UCSD-AML1 (cell line): ENCODE results near the gene SACS.
"Not testable (repeated sequence)": the region's sequence is repeated elsewhere in the genome, so short reads cannot be mapped to it uniquely, and the experiment has no call there.

ENCODE experiments used
- DNase-seq: peaks from one replicate; lab custom pipeline; 2025; ENCODE audit not compliant: unreplicated experiment; lab: John Stamatoyannopoulos, UW

Gene SACS

DNA sequence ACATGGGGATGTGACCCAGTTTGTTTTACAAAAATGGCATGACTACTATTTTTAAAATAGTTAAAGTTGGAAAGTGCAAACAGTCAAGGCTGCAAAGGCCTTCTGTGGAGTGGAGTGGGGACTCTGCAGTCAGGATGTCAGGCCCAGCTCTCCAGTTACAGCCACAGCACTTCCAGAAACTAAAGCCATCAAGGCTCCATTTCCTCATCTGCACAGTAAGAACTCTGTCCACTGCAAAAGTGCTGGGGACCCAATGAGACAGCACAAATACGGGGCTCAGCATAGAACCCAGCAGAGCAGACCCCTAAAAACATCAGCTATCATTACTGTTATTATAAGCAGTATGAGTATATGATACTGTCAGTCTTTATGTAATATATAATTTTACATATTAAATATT lies 73.6 kb downstream of the SACS start:
- no peak for DNase-seq

DNA sequence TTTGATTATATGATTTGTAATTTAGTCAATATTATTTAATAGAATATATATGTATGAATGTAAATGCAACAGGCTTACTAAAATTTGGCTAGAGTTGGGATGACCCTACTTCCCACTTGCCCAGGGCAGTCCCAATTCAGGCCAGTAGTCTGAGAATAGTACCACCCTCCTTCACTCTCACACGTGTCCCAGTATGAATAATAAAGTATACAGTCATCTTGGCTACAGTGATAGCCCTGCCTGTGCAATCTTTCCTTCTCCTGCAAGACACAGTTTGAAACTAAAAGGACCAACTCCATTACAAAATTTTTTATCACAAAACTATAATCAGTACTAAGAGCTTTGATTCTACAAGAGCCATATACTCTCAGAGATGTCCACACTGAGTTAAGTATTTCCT lies 76.2 kb downstream of the SACS start:
- DNase-seq: no peak

GRCh38 chr13:23356368-23356767 lies 77.1 kb downstream of the SACS start:
- DNase-seq: no peak

GRCh38 chr13:23354520-23354919 lies 79.0 kb downstream of the SACS start:
- no peak for DNase-seq

DNA sequence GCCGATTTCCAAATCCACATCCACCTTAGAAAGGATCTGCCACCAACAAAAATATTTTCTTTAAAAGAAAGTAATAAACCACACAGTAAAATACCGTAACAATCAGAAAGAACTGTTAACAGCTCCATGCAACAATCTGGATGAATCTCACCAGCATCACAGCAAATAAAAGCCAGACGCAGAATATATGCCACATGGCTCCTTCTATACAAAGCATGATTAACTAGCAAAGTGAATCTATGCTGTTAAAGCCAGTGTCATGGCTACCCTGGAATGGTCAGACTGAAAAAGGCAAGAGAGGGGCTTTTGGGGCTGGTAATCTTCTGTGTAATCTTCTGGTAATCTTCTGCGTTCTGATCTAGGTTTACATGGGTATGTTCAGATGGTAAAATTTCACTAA lies 81.3 kb downstream of the SACS start:
- no peak for DNase-seq

DNA sequence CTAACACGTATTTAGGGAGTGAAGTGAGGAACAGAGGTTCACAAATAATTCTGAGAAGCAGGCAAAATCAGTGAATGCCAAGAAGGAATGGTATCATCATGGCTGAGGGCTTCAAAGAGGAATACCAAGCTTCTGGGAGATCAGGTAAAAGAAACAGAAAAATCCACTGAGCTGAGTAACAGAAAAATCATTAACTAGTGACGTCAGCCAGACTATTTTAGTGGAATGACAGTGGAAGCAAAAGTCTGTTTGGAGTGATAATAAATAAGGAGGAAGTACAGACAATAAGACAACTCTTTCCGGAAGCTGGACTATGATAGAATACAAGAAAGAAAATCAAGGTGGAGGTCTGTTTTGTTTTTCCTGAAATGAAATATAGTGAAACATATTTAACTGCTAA lies 83.5 kb downstream of the SACS start:
- no peak for DNase-seq

GRCh38 chr13:23349161-23349897 lies 84.2 kb downstream of the SACS start:
- no peak for DNase-seq

DNA sequence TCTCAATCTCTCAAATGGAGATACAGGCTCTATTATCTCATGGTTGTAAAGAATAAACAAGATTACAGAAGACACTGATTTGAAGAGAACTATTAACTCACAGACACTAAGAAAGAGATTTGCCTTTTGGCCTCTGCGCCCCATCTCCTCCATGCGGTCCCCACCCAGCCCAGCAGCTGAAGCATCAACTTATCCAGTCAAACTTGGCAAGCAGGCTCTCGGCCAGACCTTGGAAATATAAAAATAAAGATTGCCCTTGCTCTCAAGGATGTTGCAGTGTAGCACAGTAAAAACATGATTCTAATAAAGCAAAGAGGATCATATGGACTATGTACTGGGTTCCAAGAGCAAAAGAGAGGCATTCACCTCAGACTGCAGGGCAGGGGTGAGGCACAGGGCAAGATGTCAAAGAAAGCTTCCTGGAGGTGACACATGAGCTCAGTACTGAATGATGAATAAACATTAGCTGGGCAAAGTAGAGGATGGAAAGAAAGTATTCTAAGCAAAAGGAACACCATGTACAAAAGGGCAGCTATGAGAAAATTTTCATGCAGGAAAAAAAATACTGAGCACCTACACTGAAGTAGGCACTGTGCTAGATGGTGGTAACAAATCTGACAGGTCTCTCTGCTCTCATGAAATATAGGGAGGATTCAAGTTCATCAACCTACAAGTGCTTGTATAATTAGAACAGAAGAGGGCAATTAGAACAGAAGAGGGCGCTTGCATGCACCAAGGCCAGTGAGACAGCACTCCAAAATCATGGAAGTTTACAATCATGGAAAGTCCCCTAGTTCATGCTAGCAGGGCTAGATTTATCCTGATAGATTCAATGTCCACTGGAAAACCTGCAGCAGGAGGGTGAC lies 85.0 kb downstream of the SACS start:
- DNase-seq: no peak

- DNase-seq: no peak
Observed at GRCh38 chr13:23347601-23348000, 85.9 kb downstream of the SACS start.

- no peak for DNase-seq
Observed at GRCh38 chr13:23344931-23345595, 88.4 kb downstream of the SACS start.

DNA sequence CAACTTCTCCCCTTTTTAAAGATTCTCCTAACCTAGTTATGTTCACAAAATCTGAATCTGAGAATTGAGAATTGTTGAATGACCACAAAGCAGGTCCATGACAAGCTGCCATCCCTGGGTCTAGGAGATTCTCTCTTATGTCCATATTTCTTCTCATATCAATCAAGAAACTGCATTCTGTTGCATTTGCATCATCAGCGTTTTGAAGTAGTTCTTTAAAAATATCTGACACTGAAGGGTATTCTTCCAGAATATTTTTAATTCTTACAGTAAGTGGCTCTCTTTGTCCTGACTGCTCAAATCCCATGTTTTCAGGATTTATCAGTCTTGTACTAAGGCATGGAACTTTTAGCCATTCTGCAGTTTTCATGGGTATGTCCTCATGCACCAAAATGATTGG lies 94.3 kb downstream of the SACS start:
- no peak for DNase-seq

DNA sequence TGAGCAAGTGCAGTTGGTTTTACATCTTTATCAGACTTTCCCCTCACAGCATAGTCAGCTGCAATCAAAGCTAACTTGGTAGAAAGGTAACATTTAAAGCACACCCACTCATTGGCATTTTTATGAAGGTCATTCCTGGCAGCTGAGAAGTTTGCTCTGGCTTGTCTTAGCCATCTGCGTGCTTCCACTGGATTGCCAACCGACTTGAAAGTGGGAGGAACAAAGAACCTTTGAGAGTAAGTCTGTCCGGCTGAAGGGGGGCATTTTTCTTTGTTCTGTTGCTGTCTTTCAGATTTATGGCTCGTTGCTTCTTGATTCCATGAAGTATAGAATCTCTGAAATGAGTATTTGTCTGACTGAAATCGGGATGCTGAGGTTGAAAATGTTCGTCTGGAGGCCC lies 103.1 kb downstream of the SACS start:
- DNase-seq: no peak

DNA sequence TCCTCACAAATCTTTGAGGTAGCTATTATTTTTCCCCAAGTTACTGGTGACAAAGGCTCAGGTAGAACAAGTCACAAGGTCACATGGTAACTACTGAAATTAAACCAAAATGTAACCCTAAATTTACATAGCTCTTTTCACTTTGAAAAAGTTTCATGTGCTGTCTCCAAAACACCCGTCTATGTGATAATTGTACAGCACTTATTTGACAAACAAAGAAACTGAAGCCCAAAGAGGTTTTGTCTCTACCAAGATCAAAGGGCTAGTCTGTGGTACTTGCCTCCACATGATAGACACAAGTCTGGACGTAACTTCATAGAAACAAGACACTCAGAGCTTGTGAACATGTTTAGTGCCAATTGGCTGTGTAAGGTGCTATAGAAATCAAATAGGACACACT lies 108.3 kb downstream of the SACS start:
- DNase-seq: no peak

GRCh38 chr13:23323946-23324709 lies 109.4 kb downstream of the SACS start:
- DNase-seq: no peak

GRCh38 chr13:23322353-23323336 lies 110.9 kb downstream of the SACS start:
- no peak for DNase-seq

DNA sequence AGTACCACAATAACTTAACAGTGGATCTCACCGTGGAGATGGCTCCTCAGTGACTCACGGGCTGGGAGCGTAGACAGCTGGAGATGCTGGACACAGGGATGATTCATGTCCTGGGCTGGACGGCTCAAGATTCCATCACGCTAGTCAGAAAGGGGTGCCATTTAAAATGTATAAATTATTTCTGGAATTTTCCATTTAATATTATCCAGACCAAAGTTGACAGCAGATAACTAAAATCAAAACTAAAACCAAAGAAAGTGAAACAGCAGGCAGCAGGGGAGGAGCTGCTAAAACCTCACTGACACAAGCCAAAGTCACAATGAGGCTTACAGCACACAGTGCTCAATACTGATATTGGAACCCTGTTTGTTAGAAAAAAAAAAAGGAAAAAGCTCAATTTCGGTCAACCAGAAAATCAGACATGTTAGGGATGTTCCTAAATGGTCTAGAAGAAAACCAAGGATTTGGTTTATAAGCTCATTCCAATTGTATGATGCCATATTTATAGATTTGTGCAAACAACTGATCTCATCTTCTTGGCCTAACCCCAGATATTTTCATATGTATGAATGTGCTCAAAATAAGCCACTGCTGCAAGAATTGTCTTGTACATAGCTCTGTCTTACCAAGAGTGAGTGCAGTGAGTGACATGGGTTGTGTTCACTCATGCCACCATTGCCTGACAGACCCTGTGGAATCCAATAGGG lies 111.8 kb downstream of the SACS start:
- no peak for DNase-seq

DNA sequence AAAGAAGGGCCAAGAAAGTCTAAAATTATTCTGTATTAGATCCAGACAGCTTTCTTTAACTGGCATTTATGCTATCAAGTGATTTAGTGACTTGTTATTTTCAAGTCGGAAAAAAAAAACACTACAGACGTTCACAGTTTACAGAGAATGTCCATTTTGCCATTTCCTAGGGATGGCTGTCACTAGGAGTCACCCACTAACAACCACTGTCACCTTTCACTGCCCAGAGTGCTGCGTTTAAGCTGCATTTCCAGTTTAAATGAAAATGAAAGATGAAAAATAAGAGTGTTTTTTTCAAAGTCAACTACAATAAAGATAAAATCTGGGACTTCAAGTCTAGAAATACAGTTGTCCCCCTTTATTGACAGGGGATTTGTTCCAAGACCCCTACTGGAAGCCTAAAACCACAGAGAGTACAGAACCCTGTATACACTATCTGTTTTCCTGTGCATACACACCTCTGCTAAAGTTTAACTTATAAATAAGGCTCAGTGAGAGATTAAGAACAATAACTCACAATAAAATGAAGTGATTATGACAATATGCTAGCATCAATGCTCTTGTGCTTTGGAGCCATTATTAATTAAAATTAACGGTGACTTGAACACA lies 112.5 kb downstream of the SACS start:
- DNase-seq: no peak

DNA sequence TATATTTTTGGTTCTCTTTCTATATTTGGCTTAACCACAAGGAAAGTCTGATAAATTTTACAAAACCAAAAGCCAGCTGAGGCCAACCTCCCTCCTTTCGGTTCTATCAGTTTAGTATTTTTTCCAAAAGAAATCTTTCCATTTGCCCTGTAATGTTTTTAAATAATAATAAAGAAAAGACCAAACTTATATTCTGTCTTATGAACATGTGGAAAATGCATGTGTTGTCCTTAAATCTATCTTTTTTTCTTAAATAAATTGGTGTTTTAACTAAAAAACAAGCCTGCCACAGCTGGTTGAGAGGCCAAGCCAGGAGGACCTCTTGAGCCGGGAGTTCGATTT lies 113.6 kb downstream of the SACS start:
- DNase-seq: no peak

- DNase-seq: not testable (repeated sequence)
Observed at GRCh38 chr13:23314837-23315236, 118.7 kb downstream of the SACS start.
